WTC11 (cell line): ENCODE results near the gene PPP3CA. TPM values are rescaled to one million over a fixed set of nuclear protein-coding genes. Genes with fewer than 3 reads are reported as not detected.

ENCODE experiments used
- ATAC-seq: fragments of 200-7000 bp; cut with Tn5 transposase; 2 replicates; pipeline ENCODE4 v1.10.0; 2021; ENCODE audit warnings: mild to moderate bottlenecking, moderate library complexity
- CTCF ChIA-PET: fragments of 300-600 bp; sonication (Branson Sonifier 250); formaldehyde crosslinking; loops from one replicate; lab custom pipeline; 2021; ENCODE audit warnings: antibody characterized with exemption; lab: Charles Lee
- POLR2A ChIA-PET: fragments of 350-600 bp; sonication (Branson Sonifier 250); formaldehyde crosslinking; loops from one replicate; lab custom pipeline; 2021; ENCODE audit warnings: antibody characterized with exemption; lab: Charles Lee
- DNase-seq: peaks from one replicate; pipeline ENCODE4 v3.0.0; 2021; ENCODE audit warnings: low spot score
- H3K27ac Mint-ChIP-seq: 2 replicates; pipeline ENCODE4 v1.8.0; 2021; ENCODE audit warnings: mixed read lengths
- H3K27me3 Mint-ChIP-seq: 2 replicates; pipeline ENCODE4 v1.8.0; 2021; ENCODE audit warnings: low read depth, mild to moderate bottlenecking, moderate library complexity, mixed read lengths
- H3K36me3 Mint-ChIP-seq: 2 replicates; pipeline ENCODE4 v1.8.0; 2021; ENCODE audit warnings: mixed read lengths
- H3K4me1 Mint-ChIP-seq: 2 replicates; pipeline ENCODE4 v1.8.0; 2022; ENCODE audit warnings: mixed read lengths
- H3K4me3 Mint-ChIP-seq: 2 replicates; pipeline ENCODE4 v1.8.0; 2021; ENCODE audit warnings: mild to moderate bottlenecking, moderate library complexity, mixed read lengths
- H3K9me3 Mint-ChIP-seq: 2 replicates; pipeline ENCODE4 v1.8.0; 2021; ENCODE audit warnings: mixed read lengths
- AFF4 ChIP-seq: sonication (generic); formaldehyde crosslinking; IDR thresholded peaks from 2 replicates; pipeline ENCODE4 v1.8.1; 2023; ENCODE audit warnings: mild to moderate bottlenecking, missing genetic modification reagents, borderline replicate concordance
- ATF6 ChIP-seq: sonication (generic); formaldehyde crosslinking; IDR thresholded peaks from 2 replicates; pipeline ENCODE4 v1.8.1; 2023; ENCODE audit warnings: mild to moderate bottlenecking, missing genetic modification reagents
- E2F1 ChIP-seq: sonication (generic); formaldehyde crosslinking; IDR thresholded peaks from 2 replicates; pipeline ENCODE4 v1.8.0; 2022; ENCODE audit warnings: mild to moderate bottlenecking, missing genetic modification reagents
- ELF4 ChIP-seq: sonication (generic); formaldehyde crosslinking; IDR thresholded peaks from 2 replicates; pipeline ENCODE4 v1.8.1; 2022; ENCODE audit warnings: low read depth, mild to moderate bottlenecking, moderate library complexity, missing genetic modification reagents
- ESRRA ChIP-seq: sonication (generic); formaldehyde crosslinking; IDR thresholded peaks from 2 replicates; pipeline ENCODE4 v1.8.1; 2022; ENCODE audit warnings: mild to moderate bottlenecking, missing genetic modification reagents, borderline replicate concordance
- HMGA2 ChIP-seq: fragments of 250-450 bp; sonication (Bioruptor Pico); IDR thresholded peaks from 2 replicates; pipeline ENCODE4 v1.4.0; 2021; ENCODE audit warnings: mild to moderate bottlenecking, moderate library complexity
- IRF2 ChIP-seq: sonication (generic); formaldehyde crosslinking; IDR thresholded peaks from 2 replicates; pipeline ENCODE4 v1.8.0; 2022; ENCODE audit warnings: low read depth, missing genetic modification reagents, borderline replicate concordance
- KAT7 ChIP-seq: sonication (generic); formaldehyde crosslinking; IDR thresholded peaks from 2 replicates; pipeline ENCODE4 v1.8.1; 2023; ENCODE audit warnings: missing genetic modification reagents, mild to moderate bottlenecking, borderline replicate concordance
- MAX ChIP-seq: sonication (generic); formaldehyde crosslinking; IDR thresholded peaks from 2 replicates; pipeline ENCODE4 v1.8.0; 2022; ENCODE audit warnings: mild to moderate bottlenecking, missing genetic modification reagents
- MLX ChIP-seq: sonication (generic); formaldehyde crosslinking; IDR thresholded peaks from 2 replicates; pipeline ENCODE4 v1.8.1; 2023; ENCODE audit warnings: mild to moderate bottlenecking, missing genetic modification reagents, moderate library complexity
- MXD4 ChIP-seq: fragments of 250-450 bp; sonication (Bioruptor Pico); IDR thresholded peaks from 2 replicates; pipeline ENCODE4 v1.8.0; 2021; ENCODE audit warnings: mild to moderate bottlenecking, moderate library complexity, borderline replicate concordance
- SOX15 ChIP-seq: fragments of 250-450 bp; sonication (Bioruptor Pico); IDR thresholded peaks from 2 replicates; pipeline ENCODE4 v1.9.0; 2021; ENCODE audit warnings: mild to moderate bottlenecking
- USF1 ChIP-seq: sonication (generic); formaldehyde crosslinking; IDR thresholded peaks from 2 replicates; pipeline ENCODE4 v1.8.0; 2022; ENCODE audit warnings: mild to moderate bottlenecking, missing genetic modification reagents
- ZNF232 ChIP-seq: sonication (generic); formaldehyde crosslinking; IDR thresholded peaks from 2 replicates; pipeline ENCODE4 v1.8.0; 2022; ENCODE audit warnings: mild to moderate bottlenecking, missing genetic modification reagents
- ZNF423 ChIP-seq: fragments of 250-450 bp; sonication (Bioruptor Pico); IDR thresholded peaks from 2 replicates; pipeline ENCODE4 v2.1.2; 2022; ENCODE audit warnings: mild to moderate bottlenecking, moderate library complexity
- ZNF671 ChIP-seq: fragments of 250-450 bp; sonication (Bioruptor Pico); IDR thresholded peaks from 2 replicates; pipeline ENCODE4 v1.8.0; 2021; ENCODE audit warnings: mild to moderate bottlenecking
- total RNA-seq: library from RNA; stranded (reverse); gene quantifications from 3 replicates; pipeline ENCODE4 v1.2.3, GENCODE V29; 2021

Gene PPP3CA
- total RNA-seq, 1 experiment from 2014 or later, result 41.6 TPM

GRCh38 chr4:100988876-100989275, 358.4 kb downstream of the PPP3CA start:
- TF ChIP-seq SOX15 (CRISPR knock-in tag) (no peak), AFF4 (CRISPR knock-in tag) (no peak), ZNF671 (no peak), IRF2 (no peak), ELF4 (CRISPR knock-in tag) (no peak), HMGA2 (CRISPR knock-in tag) (no peak), MLX (CRISPR knock-in tag) (no peak), KAT7 (CRISPR knock-in tag) (no peak), ATF6 (CRISPR knock-in tag) (no peak), ZNF232 (CRISPR knock-in tag) (no peak), ESRRA (no peak), E2F1 (CRISPR knock-in tag) (no peak), MAX (CRISPR knock-in tag) (no peak)
- CTCF ChIA-PET, result no interaction called here
- DNase-seq, result no peak
- no peak for ATAC-seq
- Mint-ChIP-seq H3K4me1 (peaks cover 37% of the 10 kb centered on the region), H3K36me3 (no peaks in the 10 kb centered on the region), H3K27me3 (no peaks in the 10 kb centered on the region), H3K9me3 (no peaks in the 10 kb centered on the region), H3K4me3 (no peak overlapping the region), H3K27ac (no peak overlapping the region)
- POLR2A ChIA-PET, result no interaction called here

GRCh38 chr4:100986360-100986868, 360.9 kb downstream of the PPP3CA start:
- CTCF ChIA-PET, result interaction anchor here (1.3 kb wide), 1 partner anchor 19 kb away, joined by 4 read pairs; no protein-coding TSS in a partner anchor
- H3K4me3 Mint-ChIP-seq, result no peak overlapping the region
- ATAC-seq, result peak; percentile 88

More at GRCh38 chr4:100986360-100986868, 360.9 kb downstream of the PPP3CA start:
- H3K27ac Mint-ChIP-seq, result no peak overlapping the region
- POLR2A ChIA-PET, result no interaction called here
- peaks cover 43% of the 10 kb centered on the region for H3K4me1 Mint-ChIP-seq
- no peaks in the 10 kb centered on the region for H3K27me3 Mint-ChIP-seq
- TF ChIP-seq ZNF423 (CRISPR knock-in tag), result peak; percentile 56; the same call in 1 of the 2 replicates
- TF ChIP-seq MXD4 (CRISPR knock-in tag), result no peak
- 0 out of 2 replicates have a peak, but pooled peaks have one; percentile 6 for TF ChIP-seq USF1 (CRISPR knock-in tag)
- H3K36me3 Mint-ChIP-seq, result no peaks in the 10 kb centered on the region
- DNase-seq, result peak; percentile 40
- H3K9me3 Mint-ChIP-seq, result no peaks in the 10 kb centered on the region
